Astrocyte of the spinal cord (primary cell): Measurements from ENCODE around the gene UHRF1.
"Not testable (repeated sequence)": the region's sequence is repeated elsewhere in the genome, so short reads cannot be mapped to it uniquely, and the experiment has no call there.

Experiments used
- DNase-seq: peaks from one replicate; pipeline ENCODE4 v3.0.0; 2011; ENCODE audit warnings: low read depth, low spot score
- H3K4me3 ChIP-seq: 2 replicates; pipeline ENCODE4 v1.5.1; 2011; ENCODE audit warnings: low read depth, mild to moderate bottlenecking, low read length, moderate library complexity
- CTCF ChIP-seq: IDR thresholded peaks from 2 replicates; pipeline ENCODE4 v1.5.1; 2012; ENCODE audit warnings: low read depth, mild to moderate bottlenecking, low read length, inconsistent platforms
- in situ Hi-C: cut with HindIII; loops from 2 replicates; pipeline ENCODE4 v1.10.0; 2017; ENCODE audit warnings: low sequenced_read_pairs

The UHRF1 gene

GRCh38 chr19:4939466-4939865 is 30.2 kb downstream of the UHRF1 start:
- no peak for TF ChIP-seq CTCF
- in situ Hi-C loops, result no loop called here
- H3K4me3 ChIP-seq, result no peak overlapping the region
- no peak for DNase-seq

GRCh38 chr19:4941638-4942169 is 32.4 kb downstream of the UHRF1 start:
- DNase-seq, H3K4me3 ChIP-seq, in situ Hi-C loops: not testable (repeated sequence)

- H3K4me3 ChIP-seq, DNase-seq, in situ Hi-C loops: not testable (repeated sequence)
These were observed 41.3 kb downstream of the UHRF1 start for GRCh38 chr19:4950650-4951049.

GRCh38 chr19:4951656-4952055 is 42.4 kb downstream of the UHRF1 start:
- in situ Hi-C loops, result no loop called here
- H3K4me3 ChIP-seq, result no peak overlapping the region
- DNase-seq, result no peak
- TF ChIP-seq CTCF, result no peak

- no peak for DNase-seq
- TF ChIP-seq CTCF, result no peak
- H3K4me3 ChIP-seq, result no peak overlapping the region
- in situ Hi-C loops, result no loop called here
These were observed 43.6 kb downstream of the UHRF1 start for GRCh38 chr19:4952945-4953344.

- in situ Hi-C loops, DNase-seq, H3K4me3 ChIP-seq: not testable (repeated sequence)
These were observed 45.2 kb downstream of the UHRF1 start for GRCh38 chr19:4954320-4955149.

- no peak for TF ChIP-seq CTCF
- in situ Hi-C loops, result no loop called here
- DNase-seq, result no peak
- no peak overlapping the region for H3K4me3 ChIP-seq
These were observed 46.0 kb downstream of the UHRF1 start for GRCh38 chr19:4955274-4955673.

GRCh38 chr19:4957981-4958380 is 48.7 kb downstream of the UHRF1 start:
- no peak overlapping the region for H3K4me3 ChIP-seq
- TF ChIP-seq CTCF, result no peak
- in situ Hi-C loops, result no loop called here
- DNase-seq, result no peak
